Measurements from ENCODE around the gene FOXF1. TPM values are rescaled to one million over a fixed set of nuclear protein-coding genes. Genes with fewer than 3 reads are reported as not detected.

Gene FOXF1
- total and polyA plus RNA-seq, 11 donors = 0.04 to 0.48 (median 0.17) TPM; not detected in 3

- ATAC-seq = no peak
Measured at GRCh38 chr16:86546638-86547013, 36.3 kb downstream of the FOXF1 start.

GRCh38 chr16:86547286-86547685 is 37.0 kb downstream of the FOXF1 start:
- no peaks in the 10 kb centered on the region for H3K27me3 ChIP-seq
- peaks cover 0 to 9% (median 0%) of the 10 kb centered on the region in 12 donors for H3K4me1 ChIP-seq
- no peak overlapping the region for H3K4me3 ChIP-seq
- no peak for DNase-seq
- intact Hi-C loops (cut with DNase I) = no loop called here
- no peaks in the 10 kb centered on the region for H3K9me3 ChIP-seq
- peaks cover 0 to 90% (median 61%) of the 10 kb centered on the region in 9 donors for H3K36me3 ChIP-seq
- no peak overlapping the region for H3K27ac ChIP-seq
- TF ChIP-seq POLR2A (IDR thresholded peaks at IDR 0.05) (no peak), CTCF (IDR thresholded peaks at IDR 0.05) (no peak)
- 93 to 95% (median 94%) methylated on average over 11 of the region's 11 CpGs for WGBS, 4 donors
- no peak for ATAC-seq

More at GRCh38 chr16:86546638-86547013, 36.3 kb downstream of the FOXF1 start:
- Histone ChIP-seq H3K36me3 (peaks cover 0 to 91% (median 65%) of the 10 kb centered on the region in 9 donors), H3K27me3 (no peaks in the 10 kb centered on the region), H3K4me3 (no peak overlapping the region), H3K9me3 (no peaks in the 10 kb centered on the region), H3K27ac (no peak overlapping the region), H3K4me1 (peaks cover 0 to 9% (median 0%) of the 10 kb centered on the region in 12 donors)
- intact Hi-C loops (cut with DNase I) = no loop called here
- 58 to 83% (median 70%) methylated on average over 8 of the region's 8 CpGs for WGBS, 4 donors
- DNase-seq = no peak
- TF ChIP-seq CTCF (IDR thresholded peaks at IDR 0.05) (no peak), POLR2A (IDR thresholded peaks at IDR 0.05) (no peak)

GRCh38 chr16:86549076-86549892 is 39.0 kb downstream of the FOXF1 start:
- H3K36me3 ChIP-seq = peaks cover 0 to 73% (median 54%) of the 10 kb centered on the region in 9 donors
- no peak for TF ChIP-seq CTCF (IDR thresholded peaks at IDR 0.05)
- TF ChIP-seq POLR2A (IDR thresholded peaks at IDR 0.05) = no peak
- intact Hi-C loops (cut with DNase I) = no loop called here
- H3K4me1 ChIP-seq = peaks cover 0 to 11% (median 4%) of the 10 kb centered on the region in 12 donors
- no peaks in the 10 kb centered on the region for H3K27me3 ChIP-seq
- no peaks in the 10 kb centered on the region for H3K9me3 ChIP-seq
- WGBS, 4 donors = 82 to 87% (median 83%) methylated on average over 7 to 8 of the region's 8 CpGs
- DNase-seq = no peak
- ATAC-seq = no peak
- H3K27ac ChIP-seq = no peak overlapping the region
- no peak overlapping the region for H3K4me3 ChIP-seq

- TF ChIP-seq POLR2A (IDR thresholded peaks at IDR 0.05) (no peak), CTCF (IDR thresholded peaks at IDR 0.05) (no peak)
- Histone ChIP-seq H3K4me1 (peaks cover 0 to 15% (median 7%) of the 10 kb centered on the region in 12 donors), H3K4me3 (no peak overlapping the region), H3K27me3 (no peaks in the 10 kb centered on the region), H3K9me3 (no peaks in the 10 kb centered on the region), H3K36me3 (peaks cover 0 to 68% (median 54%) of the 10 kb centered on the region in 9 donors), H3K27ac (no peak overlapping the region)
- DNase-seq (no peak), ATAC-seq (no peak)
- intact Hi-C loops (cut with DNase I) = no loop called here
- WGBS, 4 donors = 95 to 100% (median 96%) methylated on average over 3 to 7 of the region's 7 CpGs; no CpG with 5 or more reads in 1 of the 4 donors
Measured at GRCh38 chr16:86549893-86550190, 39.5 kb downstream of the FOXF1 start.

Measured in heart left ventricle (tissue), 16 donors.